ENCODE results near the gene ARRB1.

DNA sequence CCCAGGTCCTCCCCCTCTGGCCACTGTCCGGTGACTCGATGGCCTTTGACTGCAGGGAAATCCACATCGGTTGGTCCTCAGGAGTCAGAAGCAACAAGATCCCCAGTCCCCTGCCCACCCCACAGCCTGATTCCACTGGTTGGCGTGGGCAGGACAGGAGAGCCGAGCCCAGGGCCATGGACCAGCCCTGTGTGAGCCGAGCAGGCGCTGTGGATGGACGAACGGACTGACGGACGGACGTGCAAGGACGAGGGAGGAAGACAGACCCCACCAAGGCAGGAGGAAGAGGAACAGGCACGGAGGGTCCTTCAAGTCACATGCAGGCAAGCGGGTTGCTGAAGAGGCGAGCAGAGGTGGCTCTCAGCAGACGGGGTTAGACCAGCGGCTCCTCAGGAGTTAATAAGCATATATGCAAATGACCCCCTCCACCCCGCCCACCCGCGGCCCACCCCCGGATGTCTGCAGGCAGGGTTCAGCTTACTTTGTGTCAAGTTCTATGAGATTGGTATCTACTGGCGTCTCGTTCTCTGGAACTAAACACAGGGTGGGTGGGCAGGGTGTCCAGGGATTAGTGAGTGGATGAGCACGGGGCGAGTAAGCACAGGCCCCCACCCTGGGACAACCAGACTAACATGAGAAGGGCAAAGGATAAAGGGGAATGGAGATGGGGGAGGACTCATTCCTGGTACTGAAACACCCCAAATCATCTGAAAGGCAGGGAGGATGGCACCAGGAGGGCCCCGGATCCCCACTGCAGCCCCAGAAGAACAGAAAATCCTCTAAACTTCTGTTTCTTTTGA lies 84.1 kb downstream of the ARRB1 start:
- TF ChIP-seq POLR2AphosphoS5 (IDR thresholded peaks at IDR 0.05; ENCODE audit: low read depth, low read length), result no peak
- TF ChIP-seq POLR2A (IDR thresholded peaks at IDR 0.05; ENCODE audit: low read depth, low read length), result no peak

Data from GM12892 (cell line).